Left kidney (tissue), 2 donors: ENCODE measurements around the gene LALBA. TPM values are rescaled to one million over a fixed set of nuclear protein-coding genes. Genes with fewer than 3 reads are reported as not detected.
"Not testable (repeated sequence)": the region's sequence is repeated elsewhere in the genome, so short reads cannot be mapped to it uniquely, and the experiment has no call there.

Experiments used
- DNase-seq: peaks from one replicate; pipeline ENCODE4 v3.0.0-alpha.2; 2013
- polyA plus RNA-seq: library from polyadenylated mRNA; unstranded; fragments of 120-200 nt; gene quantifications from one replicate; pipeline ENCODE4 v1.2.1, GENCODE V29; 2013; ENCODE audit not compliant: insufficient read length

Gene LALBA
- polyA plus RNA-seq, 1 donor: not detected

- no peak for DNase-seq
These were observed 37.2 kb downstream of the LALBA start for GRCh38 chr12:48532601-48533000.

GRCh38 chr12:48527891-48528670 lies 41.8 kb downstream of the LALBA start:
- no peak for DNase-seq

GRCh38 chr12:48525332-48525731 lies 44.5 kb downstream of the LALBA start, which contains the start of gene OR8S1:
OR8S1 (plus strand) TSS chr12:48525632; CDS start chr12:48525632, 0 bp downstream.
- no peak for DNase-seq

GRCh38 chr12:48520381-48520780 lies 49.5 kb downstream of the LALBA start:
- not testable (repeated sequence) for DNase-seq

Other genes starting within 250 kb of the LALBA start
- 32.3 TPM for gene ZNF641, start 219.1 kb downstream of the LALBA start, polyA plus RNA-seq
- gene ANP32D, start 97.5 kb downstream of the LALBA start, polyA plus RNA-seq: 0.35 TPM
- gene C12orf54, start 87.5 kb downstream of the LALBA start, polyA plus RNA-seq: 0.60 TPM
- not detected for gene OR8S1, start 44.4 kb downstream of the LALBA start, polyA plus RNA-seq
- 63.5 TPM for gene KANSL2, start 112.2 kb upstream of the LALBA start, polyA plus RNA-seq
- 40.2 TPM for gene CCNT1, start 146.7 kb upstream of the LALBA start, polyA plus RNA-seq
- gene ADCY6, start 219.0 kb upstream of the LALBA start, polyA plus RNA-seq: 94.3 TPM
- gene CACNB3, start 248.4 kb upstream of the LALBA start, polyA plus RNA-seq: 57.3 TPM